Measurements from ENCODE around the gene ODC1.

- no peak for TF ChIP-seq ELK4 (IDR thresholded peaks at IDR 0.05; ENCODE audit: borderline replicate concordance, low read depth, low read length)
- TF ChIP-seq CTCF (tag by site-specific recombination; IDR thresholded peaks at IDR 0.05): no peak
- TF ChIP-seq ZNF664 (tag by site-specific recombination; IDR thresholded peaks at IDR 0.05): no peak
- no peak for TF ChIP-seq REST (tag by site-specific recombination; IDR thresholded peaks at IDR 0.05)
- TF ChIP-seq ZBTB7A (tag by site-specific recombination; IDR thresholded peaks at IDR 0.05; ENCODE audit: low read depth): no peak
- TF ChIP-seq ZNF174 (tag by site-specific recombination; IDR thresholded peaks at IDR 0.05): no peak
- no peak for TF ChIP-seq ZNF112 (tag by site-specific recombination; IDR thresholded peaks at IDR 0.05)
- TF ChIP-seq ZNF660 (tag by site-specific recombination; IDR thresholded peaks at IDR 0.05): no peak
- no peak for TF ChIP-seq KLF10 (tag by site-specific recombination; IDR thresholded peaks at IDR 0.05)
These were observed 22.4 kb downstream of the ODC1 start for GRCh38 chr2:10425699-10426098.
